Adrenal gland (tissue), 12 donors: ENCODE data around the gene KAT6B. TPM values are rescaled to one million over a fixed set of nuclear protein-coding genes. Genes with fewer than 3 reads are reported as not detected.

Experiments
- DNase-seq, 7 donors: peaks; one replicate each; pipeline ENCODE4 v3.0.0-alpha.2; 2019 to 2020
- H3K27ac ChIP-seq, 5 donors: fragments of 200-600 bp; sonication (generic) in 4 of 5; 1 replicate in 3 of 5; 2 replicates in 2 of 5; pipeline versions ENCODE4 v1.5.1 to v1.8.0; 2016 to 2020; ENCODE audit warnings: mild to moderate bottlenecking in 1 of 5
- H3K27me3 ChIP-seq: fragments of 200-600 bp; 2 replicates; pipeline ENCODE4 v1.8.0; 2021
- H3K36me3 ChIP-seq, 2 donors: fragments of 200-600 bp; replicated peaks in 1 of 2; 1 replicate in 1 of 2; 2 replicates in 1 of 2; pipeline versions ENCODE4 v1.5.1 to v1.8.0; 2018 to 2022
- H3K4me1 ChIP-seq, 2 donors: fragments of 200-600 bp; replicated peaks in 1 of 2; 1 replicate in 1 of 2; 2 replicates in 1 of 2; pipeline versions ENCODE4 v1.5.1 to v1.8.0; 2018 to 2021
- H3K4me3 ChIP-seq, 4 donors: fragments of 200-600 bp; sonication (generic) in 3 of 4; one replicate each; pipeline ENCODE4 v1.5.1; 2016 to 2018
- H3K9me3 ChIP-seq, 3 donors: fragments of 200-600 bp; sonication (generic) in 1 of 3; replicated peaks in 1 of 3; 1 replicate in 2 of 3; 2 replicates in 1 of 3; pipeline versions ENCODE4 v1.5.1 to v1.8.0; 2016 to 2021
- CTCF ChIP-seq, 6 experiments: fragments of 450-650 bp in 4 of 6; fragments of 200-600 bp in 2 of 6; sonication (generic) in 1 of 6; IDR thresholded peaks; 1 replicate in 5 of 6; 2 replicates in 1 of 6; pipeline versions ENCODE4 v1.5.1 to v1.8.0; 2016 to 2021; ENCODE audit warnings: antibody characterized with exemption in 6 of 6, mild to moderate bottlenecking in 2 of 6, moderate library complexity in 1 of 6
- POLR2A ChIP-seq, 2 donors: fragments of 450-650 bp; IDR thresholded peaks; one replicate each; pipeline ENCODE4 v1.6.1; 2017; ENCODE audit warnings: antibody characterized with exemption in 2 of 2, mild to moderate bottlenecking in 2 of 2, moderate library complexity in 1 of 2
- WGBS, 4 donors: extraction: QIAGEN DNeasy Blood & Tissue Kit in 2 of 4; methylation state at CpG; one replicate each; pipeline versions ENCODE4 v1.1.5 to v1.1.7; 2013 to 2017; 5-methylcytosine and 5-hydroxymethylcytosine counted together
- intact Hi-C, 2 donors: fragments of 100-400 bp; cut with DNase I; formaldehyde crosslinking; loops; one replicate each; pipeline versions ENCODE4 v1.14.1 to v1.15.0; 2022 to 2023
- polyA plus RNA-seq, 3 donors: library from polyadenylated mRNA; stranded (reverse); fragments of 200-250 nt in 2 of 3; fragments of 350-450 nt in 1 of 3; fragmentation: Illumina TruSeq in 1 of 3; extraction: RNeasy Lipid Tissue Mini Kit (QIAGEN cat#74804) in 1 of 3; gene quantifications; one replicate each; pipeline ENCODE4 v1.2.3, GENCODE V29; 2013 to 2014
- total RNA-seq, 9 donors: library from RNA; depleted of rRNA in 4 of 9; stranded (reverse); fragments of >200 nt in 4 of 9; fragments of 120-200 nt in 1 of 9; fragmentation: NEBNext Ultra II Directional in 1 of 9; extraction: Animal tissue kit (Norgen Biotek cat#: 25700) in 1 of 9; gene quantifications; one replicate each; pipeline versions ENCODE4 v1.1.0 to v1.2.4, GENCODE V29; 2013 to 2023
- donor health status: healthy with polysubstance abuse.
- donor health status: Bipolar disorder and iron deficiency.
- donor health status: DM: yes; HTN: yes; CAD: no.
- donor health status: DM: no; HTN: no; CAD: no.
- donor health status: DM: no; HTN: no; CAD: no.
- donor health status: DM: yes; HTN: yes; CAD: no.

KAT6B gene
- total and polyA plus RNA-seq, 12 donors = 6.0 to 50.2 (median 25.8) TPM

- H3K36me3 ChIP-seq = peaks cover 0 to 7% of the 10 kb centered on the region in 2 donors
- H3K4me3 ChIP-seq = no peak overlapping the region
- no peaks in the 10 kb centered on the region for H3K27me3 ChIP-seq
- no peaks in the 10 kb centered on the region for H3K9me3 ChIP-seq
- intact Hi-C loops = no loop called here
- 80 to 92% (median 82%) methylated on average over 2 of the region's 2 CpGs for WGBS, 4 donors
- TF ChIP-seq CTCF (IDR thresholded peaks at IDR 0.05) = no peak
- TF ChIP-seq POLR2A (IDR thresholded peaks at IDR 0.05) = no peak
- H3K27ac ChIP-seq = no peak overlapping the region
- no peak for DNase-seq
- peaks cover 0 to 7% of the 10 kb centered on the region in 2 donors for H3K4me1 ChIP-seq
These were observed 156.2 kb downstream of the KAT6B start for GRCh38 chr10:74982634-74982982.

- Histone ChIP-seq H3K4me1 (peaks cover 5 to 14% of the 10 kb centered on the region in 2 donors), H3K9me3 (no peaks in the 10 kb centered on the region), H3K27me3 (no peaks in the 10 kb centered on the region), H3K27ac (no peak overlapping the region), H3K4me3 (no peak overlapping the region), H3K36me3 (peaks cover 0 to 7% of the 10 kb centered on the region in 2 donors)
- TF ChIP-seq CTCF (IDR thresholded peaks at IDR 0.05) (no peak), POLR2A (IDR thresholded peaks at IDR 0.05) (no peak)
- DNase-seq = no peak
- intact Hi-C loops = no loop called here
- 43 to 62% (median 59%) methylated on average over 2 of the region's 2 CpGs for WGBS, 4 donors
These were observed 157.0 kb downstream of the KAT6B start for GRCh38 chr10:74983383-74983782.

- intact Hi-C loops = no loop called here
- TF ChIP-seq POLR2A (IDR thresholded peaks at IDR 0.05) (no peak), CTCF (IDR thresholded peaks at IDR 0.05) (no peak)
- peak in 1 of 7 donors; percentile 18 for DNase-seq
- H3K4me3 ChIP-seq = no peak overlapping the region
- no peaks in the 10 kb centered on the region for H3K9me3 ChIP-seq
- 66 to 75% (median 67%) methylated on average over 4 of the region's 4 CpGs for WGBS, 4 donors
- H3K27me3 ChIP-seq = no peaks in the 10 kb centered on the region
- H3K36me3 ChIP-seq = peaks cover 0 to 7% of the 10 kb centered on the region in 2 donors
- peaks cover 17 to 18% of the 10 kb centered on the region in 2 donors for H3K4me1 ChIP-seq
- no peak overlapping the region for H3K27ac ChIP-seq
These were observed 161.1 kb downstream of the KAT6B start for GRCh38 chr10:74987339-74988053.

- no peak overlapping the region for H3K4me3 ChIP-seq
These were observed 161.8 kb downstream of the KAT6B start for GRCh38 chr10:74988054-74988775.

More at GRCh38 chr10:74988054-74988775, 161.8 kb downstream of the KAT6B start:
- Histone ChIP-seq H3K27me3 (no peaks in the 10 kb centered on the region), H3K27ac (no peak overlapping the region), H3K36me3 (peaks cover 0 to 7% of the 10 kb centered on the region in 2 donors), H3K4me1 (peaks cover 17 to 18% of the 10 kb centered on the region in 2 donors), H3K9me3 (no peaks in the 10 kb centered on the region)
- intact Hi-C loops = no loop called here
- WGBS, 4 donors = 44 to 53% (median 46%) methylated on average over 2 of the region's 2 CpGs
- TF ChIP-seq POLR2A (IDR thresholded peaks at IDR 0.05) = no peak
- TF ChIP-seq CTCF (IDR thresholded peaks at IDR 0.05) = no peak
- peak in 1 of 7 donors; percentile 16 for DNase-seq
